ENCODE measurements around the gene ZNF599. TPM values are rescaled to one million over a fixed set of nuclear protein-coding genes. Genes with fewer than 3 reads are reported as not detected.

The ZNF599 gene
- total and polyA plus RNA-seq, 2 experiments from 2014 or later, result 3.6 to 6.0 TPM

DNA sequence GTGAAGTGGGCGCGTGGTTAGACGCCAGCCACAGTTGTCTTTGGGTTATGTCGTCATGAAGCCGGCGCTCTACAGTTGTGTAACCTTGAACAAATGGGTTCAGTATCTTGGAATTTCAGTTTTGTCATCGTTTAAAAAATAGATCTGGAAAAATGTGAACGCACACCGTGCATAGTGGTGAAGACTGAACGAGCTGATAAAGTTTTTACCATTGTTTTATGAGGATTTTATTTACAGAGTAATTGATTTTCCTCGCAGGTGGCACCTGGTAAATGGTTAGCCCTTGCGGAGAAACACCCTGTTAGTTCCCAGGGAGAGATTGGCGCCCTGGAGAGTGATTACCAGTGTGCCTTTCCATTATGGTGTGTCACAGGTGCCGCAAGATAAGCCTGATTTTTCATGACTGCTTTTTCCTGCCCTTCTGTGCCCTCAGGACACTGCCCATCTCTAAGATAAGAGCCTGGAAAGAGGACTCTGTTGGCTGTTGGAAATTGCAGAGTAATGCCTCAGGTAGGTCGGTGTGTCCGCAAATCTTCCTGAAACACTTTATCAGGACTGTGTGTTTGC is 38.4 kb downstream of the ZNF599 start:
- DNase-seq (ENCODE audit: low spot score) (peak; percentile 96), ATAC-seq (no peak)
- H2AFZ ChIP-seq, result no peak overlapping the region; the same call in 1 of the 2 replicates
- H3K9me2 ChIP-seq (ENCODE audit: insufficient read depth), result no peaks in the 10 kb centered on the region
- H3K27ac Mint-ChIP-seq, result peak overlapping the region; percentile 98
- no peaks in the 10 kb centered on the region for H4K20me1 ChIP-seq (replicated peaks; ENCODE audit: insufficient read depth)
- peaks cover 14% of the 10 kb centered on the region for H3K36me3 Mint-ChIP-seq (ENCODE audit: low read depth)
- peaks cover 4% of the 10 kb centered on the region for H3K27me3 Mint-ChIP-seq (ENCODE audit: insufficient read depth, low read depth, poor library complexity)
- no peaks in the 10 kb centered on the region for H3K36me3 ChIP-seq (ENCODE audit: insufficient read depth)
- no peaks in the 10 kb centered on the region for H3K27me3 ChIP-seq (ENCODE audit: insufficient read depth)
- H3K4me3 ChIP-seq, result peak overlapping the region; percentile 98
- H3K4me3 Mint-ChIP-seq, result peak overlapping the region; percentile 93
- peaks cover 11% of the 10 kb centered on the region for H3K4me1 Mint-ChIP-seq
- H3K4me1 ChIP-seq (ENCODE audit: insufficient read depth), result peaks cover 6% of the 10 kb centered on the region
- H3K27ac ChIP-seq (ENCODE audit: low read depth), result peak overlapping the region; percentile 79
- no peak for TF ChIP-seq POLR2AphosphoS5 (IDR thresholded peaks at IDR 0.05; ENCODE audit: low read depth)
- TF ChIP-seq CREB1 (CRISPR knock-in tag; IDR thresholded peaks at IDR 0.05; ENCODE audit: low read depth), result peak; percentile 97
- H3K4me2 ChIP-seq, result peak overlapping the region; percentile 98
- H3F3A ChIP-seq (replicated peaks; ENCODE audit: low read depth), result no peaks in the 10 kb centered on the region
- no peaks in the 10 kb centered on the region for H3K79me2 ChIP-seq (replicated peaks; ENCODE audit: insufficient read depth)
- H3K9me3 Mint-ChIP-seq, result no peaks in the 10 kb centered on the region

DNA sequence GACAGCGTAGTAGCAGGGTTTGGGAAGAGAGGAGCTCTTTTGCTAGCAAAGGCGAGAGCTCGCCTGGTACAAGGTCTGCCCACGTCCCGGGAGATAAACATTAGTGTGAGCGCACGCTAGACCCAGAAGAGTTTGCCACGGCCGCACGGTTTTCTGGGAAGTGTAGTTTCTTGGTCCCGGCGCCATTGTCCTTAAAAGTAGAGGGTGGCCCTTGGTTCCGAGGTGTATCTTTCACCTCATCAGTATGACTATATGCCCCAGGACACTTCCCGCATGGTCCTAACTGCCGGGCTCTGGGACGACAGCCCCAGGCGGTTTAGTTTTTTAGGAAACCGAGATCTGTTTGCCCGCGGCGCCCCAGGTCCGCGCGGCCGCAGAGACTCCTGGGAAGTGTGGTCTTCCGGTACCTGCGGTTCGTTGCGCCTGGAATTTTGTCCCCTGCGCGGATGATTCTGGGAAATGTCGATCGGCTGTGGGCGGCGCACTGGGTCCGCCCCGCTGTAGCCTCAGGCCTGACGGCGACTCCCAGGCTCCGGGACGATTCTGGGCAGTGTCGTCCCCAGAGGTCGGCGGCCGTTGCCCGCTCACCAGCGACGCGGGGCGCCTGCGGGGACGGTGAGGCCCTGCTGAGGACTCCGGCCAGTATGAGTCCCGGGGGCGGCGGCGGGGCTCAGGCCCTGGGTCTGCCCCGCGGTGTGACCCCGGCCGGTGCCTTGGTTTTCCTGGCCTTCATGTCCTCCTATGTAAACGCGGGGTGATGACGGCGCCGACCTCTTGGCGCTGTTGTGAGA is 39.1 kb downstream of the ZNF599 start, which contains the start of gene ZNF181:
TSS of gene ZNF181 (plus strand) at position 498 of the 791 bp plus-strand sequence. CDS start 795 bp downstream, outside the sequence.
- Histone ChIP-seq H3K79me2 (replicated peaks; ENCODE audit: insufficient read depth) (no peaks in the 10 kb centered on the region), H3K27ac (ENCODE audit: low read depth) (peak within 1 kb of the TSS; percentile 79), H3K27me3 (ENCODE audit: insufficient read depth) (no peaks in the 10 kb centered on the region), H3K4me3 (peak within 1 kb of the TSS; percentile 98), H3F3A (replicated peaks; ENCODE audit: low read depth) (no peaks in the 10 kb centered on the region), H3K4me2 (peak within 1 kb of the TSS; percentile 98), H4K20me1 (replicated peaks; ENCODE audit: insufficient read depth) (no peaks in the 10 kb centered on the region), H3K9me2 (ENCODE audit: insufficient read depth) (no peaks in the 10 kb centered on the region), H3K36me3 (ENCODE audit: insufficient read depth) (no peaks in the 10 kb centered on the region), H2AFZ (peak within 1 kb of the TSS; percentile 97), H3K4me1 (ENCODE audit: insufficient read depth) (peaks cover 6% of the 10 kb centered on the region)
- H3K9me3 Mint-ChIP-seq, result no peaks in the 10 kb centered on the region
- H3K27ac Mint-ChIP-seq, result peak within 1 kb of the TSS; percentile 98
- peak within 1 kb of the TSS; percentile 93 for H3K4me3 Mint-ChIP-seq
- peaks cover 7% of the 10 kb centered on the region for H3K36me3 Mint-ChIP-seq (ENCODE audit: low read depth)
- H3K4me1 Mint-ChIP-seq, result peaks cover 11% of the 10 kb centered on the region
- TF ChIP-seq ZNF114 (CRISPR knock-in tag; IDR thresholded peaks at IDR 0.05), result no peak
- no peak for TF ChIP-seq CREB1 (CRISPR knock-in tag; IDR thresholded peaks at IDR 0.05; ENCODE audit: low read depth)
- no peak for TF ChIP-seq EZH2 (IDR thresholded peaks at IDR 0.05; ENCODE audit: low read depth, unreplicated experiment)
- TF ChIP-seq CTCF (conservative IDR thresholded peaks at IDR 0.05; ENCODE audit: low read depth in 2 of 2), result no peak
- TF ChIP-seq, protein P1, sequence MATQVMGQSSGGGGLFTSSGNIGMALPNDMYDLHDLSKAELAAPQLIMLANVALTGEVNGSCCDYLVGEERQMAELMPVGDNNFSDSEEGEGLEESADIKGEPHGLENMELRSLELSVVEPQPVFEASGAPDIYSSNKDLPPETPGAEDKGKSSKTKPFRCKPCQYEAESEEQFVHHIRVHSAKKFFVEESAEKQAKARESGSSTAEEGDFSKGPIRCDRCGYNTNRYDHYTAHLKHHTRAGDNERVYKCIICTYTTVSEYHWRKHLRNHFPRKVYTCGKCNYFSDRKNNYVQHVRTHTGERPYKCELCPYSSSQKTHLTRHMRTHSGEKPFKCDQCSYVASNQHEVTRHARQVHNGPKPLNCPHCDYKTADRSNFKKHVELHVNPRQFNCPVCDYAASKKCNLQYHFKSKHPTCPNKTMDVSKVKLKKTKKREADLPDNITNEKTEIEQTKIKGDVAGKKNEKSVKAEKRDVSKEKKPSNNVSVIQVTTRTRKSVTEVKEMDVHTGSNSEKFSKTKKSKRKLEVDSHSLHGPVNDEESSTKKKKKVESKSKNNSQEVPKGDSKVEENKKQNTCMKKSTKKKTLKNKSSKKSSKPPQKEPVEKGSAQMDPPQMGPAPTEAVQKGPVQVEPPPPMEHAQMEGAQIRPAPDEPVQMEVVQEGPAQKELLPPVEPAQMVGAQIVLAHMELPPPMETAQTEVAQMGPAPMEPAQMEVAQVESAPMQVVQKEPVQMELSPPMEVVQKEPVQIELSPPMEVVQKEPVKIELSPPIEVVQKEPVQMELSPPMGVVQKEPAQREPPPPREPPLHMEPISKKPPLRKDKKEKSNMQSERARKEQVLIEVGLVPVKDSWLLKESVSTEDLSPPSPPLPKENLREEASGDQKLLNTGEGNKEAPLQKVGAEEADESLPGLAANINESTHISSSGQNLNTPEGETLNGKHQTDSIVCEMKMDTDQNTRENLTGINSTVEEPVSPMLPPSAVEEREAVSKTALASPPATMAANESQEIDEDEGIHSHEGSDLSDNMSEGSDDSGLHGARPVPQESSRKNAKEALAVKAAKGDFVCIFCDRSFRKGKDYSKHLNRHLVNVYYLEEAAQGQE (IDR thresholded peaks at IDR 0.05; ENCODE audit: unreplicated experiment), result no peak
- TF ChIP-seq, protein P2, sequence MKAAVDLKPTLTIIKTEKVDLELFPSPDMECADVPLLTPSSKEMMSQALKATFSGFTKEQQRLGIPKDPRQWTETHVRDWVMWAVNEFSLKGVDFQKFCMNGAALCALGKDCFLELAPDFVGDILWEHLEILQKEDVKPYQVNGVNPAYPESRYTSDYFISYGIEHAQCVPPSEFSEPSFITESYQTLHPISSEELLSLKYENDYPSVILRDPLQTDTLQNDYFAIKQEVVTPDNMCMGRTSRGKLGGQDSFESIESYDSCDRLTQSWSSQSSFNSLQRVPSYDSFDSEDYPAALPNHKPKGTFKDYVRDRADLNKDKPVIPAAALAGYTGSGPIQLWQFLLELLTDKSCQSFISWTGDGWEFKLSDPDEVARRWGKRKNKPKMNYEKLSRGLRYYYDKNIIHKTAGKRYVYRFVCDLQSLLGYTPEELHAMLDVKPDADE (IDR thresholded peaks at IDR 0.05), result peak; percentile 84
- no peak for TF ChIP-seq ZNF331 (CRISPR knock-in tag; IDR thresholded peaks at IDR 0.05; ENCODE audit: low read depth)
- TF ChIP-seq JUNB (IDR thresholded peaks at IDR 0.05; ENCODE audit: unreplicated experiment), result no peak
- TF ChIP-seq NANOG (IDR thresholded peaks at IDR 0.05; ENCODE audit: borderline replicate concordance), result no peak
- peak; percentile 80 for TF ChIP-seq POLR2AphosphoS5 (IDR thresholded peaks at IDR 0.05; ENCODE audit: low read depth)
- DNase-seq (ENCODE audit: low spot score) (peak; percentile 94), ATAC-seq (peak; percentile 91)
- peaks cover 4% of the 10 kb centered on the region for H3K27me3 Mint-ChIP-seq (ENCODE audit: insufficient read depth, low read depth, poor library complexity)

Data from GM23338 (cell line).